K562 (cell line): ENCODE measurements around the gene ATL3. TPM values are rescaled to one million over a fixed set of nuclear protein-coding genes. Genes with fewer than 3 reads are reported as not detected.

ENCODE experiments used
- ADNP ChIP-seq: fragments of 200-800 bp; sonication (Bioruptor generic); IDR thresholded peaks from 2 replicates; pipeline ENCODE4 v1.6.1; 2016; ENCODE audit warnings: missing genetic modification characterization, missing compliant biosample characterization
- CBX3 ChIP-seq, 2 experiments: IDR thresholded peaks; 1 replicate in 1 of 2; 2 replicates in 1 of 2; pipeline ENCODE4 v1.6.1; 2012; ENCODE audit warnings: inconsistent platforms in 2 of 2, low read length in 2 of 2, borderline replicate concordance in 1 of 2, control low read depth in 1 of 2
- CEBPG ChIP-seq, 3 experiments: fragments of 200-800 bp in 1 of 3; sonication (Bioruptor generic) in 1 of 3; sonication (generic) in 1 of 3; formaldehyde crosslinking in 1 of 3; IDR thresholded peaks in 2 of 3; conservative IDR thresholded peaks in 1 of 3; 2 replicates each; pipeline versions ENCODE4 v1.6.1 to v1.8.0; 2016 to 2022; ENCODE audit warnings: missing compliant biosample characterization in 2 of 3, missing genetic modification characterization in 2 of 3, mild to moderate bottlenecking in 1 of 3, missing genetic modification reagents in 1 of 3
- ELK3 ChIP-seq: fragments of 450-650 bp; formaldehyde crosslinking; IDR thresholded peaks from 2 replicates; pipeline ENCODE4 v1.4.0; 2020; ENCODE audit warnings: mild to moderate bottlenecking
- GATA2 ChIP-seq: sonication (generic); formaldehyde crosslinking; IDR thresholded peaks from 2 replicates; pipeline ENCODE4 v1.4.0; 2020; ENCODE audit warnings: mild to moderate bottlenecking, missing genetic modification reagents
- JUND ChIP-seq, 2 experiments: IDR thresholded peaks; 2 replicates in 1 of 2; 3 replicates in 1 of 2; pipeline ENCODE4 v1.6.1; 2011; ENCODE audit warnings: borderline replicate concordance in 2 of 2, low read depth in 2 of 2, low read length in 2 of 2, improper control_type of control experiment in 1 of 2, missing biosample characterization in 1 of 2, missing genetic modification characterization in 1 of 2, missing genetic modification reagents in 1 of 2
- MNT ChIP-seq, 2 experiments: fragments of 450-650 bp; conservative IDR thresholded peaks; 2 replicates each; pipeline ENCODE4 v1.6.1; 2017; ENCODE audit warnings: mild to moderate bottlenecking in 2 of 2, moderate library complexity in 2 of 2
- RBM14 ChIP-seq: fragments of 200-400 bp; formaldehyde crosslinking; IDR thresholded peaks from 2 replicates; pipeline ENCODE4 v1.6.1; 2018; ENCODE audit warnings: low read depth, mild to moderate bottlenecking, low read length, moderate library complexity, borderline replicate concordance; ENCODE audit not compliant: insufficient read depth
- SMC3 ChIP-seq: conservative IDR thresholded peaks from 2 replicates; pipeline ENCODE4 v1.6.1; 2011; ENCODE audit warnings: low read depth, low read length, improper control_type of control experiment; ENCODE audit not compliant: insufficient read depth
- THRB ChIP-seq: fragments of 450-650 bp; formaldehyde crosslinking; conservative IDR thresholded peaks from 2 replicates; pipeline ENCODE4 v1.4.0; 2022; ENCODE audit warnings: mild to moderate bottlenecking, missing genetic modification characterization
- ZKSCAN8 ChIP-seq: fragments of 200-800 bp; sonication (Bioruptor generic); IDR thresholded peaks from 2 replicates; pipeline ENCODE4 v1.6.1; 2016; ENCODE audit warnings: missing genetic modification characterization, missing compliant biosample characterization
- polyA plus RNA-seq, 8 experiments: library from polyadenylated mRNA; depleted of rRNA in 4 of 8; stranded (reverse) in 5 of 8; unstranded in 3 of 8; fragments of >200 nt; fragmentation: Nextera tagmentation in 2 of 8; fragmentation: Illumina TruSeq in 1 of 8; extraction: Ambion mirVana in 2 of 8; extraction: Trizol in 1 of 8; gene quantifications; 2 replicates each; pipeline versions ENCODE4 v1.2.1 to v1.2.3, GENCODE V29; 2011 to 2014; ENCODE audit warnings: inconsistent platforms in 1 of 8, missing spikeins in 1 of 8
- total RNA-seq, 7 experiments: library from RNA; depleted of rRNA in 6 of 7; stranded (reverse); fragments of >200 nt in 6 of 7; fragmentation: Illumina TruSeq in 2 of 7; extraction: Trizol in 2 of 7; gene quantifications; 2 replicates each; pipeline versions ENCODE4 v1.2.1 to v1.2.3, GENCODE V29; 2011 to 2021; ENCODE audit warnings: low replicate concordance in 1 of 7

Gene ATL3
- total and polyA plus RNA-seq, 9 of the 15 experiments (the other 6 are each of a cell fraction or from before 2014, with no cell fraction given) = 18.2 to 39.8 (median 23.9) TPM

GRCh38 chr11:63710476-63711217 is 39.5 kb upstream of the ATL3 start (continued):
- TF ChIP-seq ELK3 (CRISPR knock-in tag) = no peak
- 0 out of 2 replicates have a peak, but pooled peaks have one; percentile 12 for TF ChIP-seq SMC3
- 0 out of 2 replicates have a peak, but pooled peaks have one; percentile 13 for TF ChIP-seq ADNP (tag)
- no peak for TF ChIP-seq RBM14
- TF ChIP-seq ZKSCAN8 (CRISPR knock-in tag) = peak; percentile 72; the same call in 1 of the 2 replicates
- 0 out of 4 replicates have a peak, but pooled peaks of 1 of the 2 experiments have one; percentile 20 for TF ChIP-seq MNT (conservative IDR thresholded peaks at IDR 0.05)
- peak in 1 of 2 experiments; percentile 26; a peak in 1 of 3 replicates for TF ChIP-seq CBX3 (IDR thresholded peaks at IDR 0.05; ENCODE audit: borderline replicate concordance in 1 of 2, low read length in 2 of 2)
- peak; percentile 49; the same call in 1 of the 2 replicates for TF ChIP-seq JUND (IDR thresholded peaks at IDR 0.05; ENCODE audit: borderline replicate concordance, low read depth, low read length)
- no peak for TF ChIP-seq JUND (tag; IDR thresholded peaks at IDR 0.05; ENCODE audit: borderline replicate concordance, low read depth, low read length)
- no peak for TF ChIP-seq THRB (CRISPR knock-in tag)
- no peak for TF ChIP-seq CEBPG (CRISPR knock-in tag; IDR thresholded peaks at IDR 0.05)
- peak; percentile 47 to 74 for TF ChIP-seq CEBPG (tag; conservative IDR thresholded peaks at IDR 0.05 in 1 of 2, IDR thresholded peaks at IDR 0.05 in 1 of 2)
- TF ChIP-seq GATA2 (CRISPR knock-in tag) = peak; percentile 34; the same call in 1 of the 2 replicates
